Liver (tissue), 3 donors: ENCODE results near the gene SMG6.

Experiments used
- EGR1 ChIP-seq, 2 donors: IDR thresholded peaks; 2 replicates each; pipeline ENCODE4 v1.6.1; 2016 to 2018; ENCODE audit warnings: antibody characterized with exemption in 2 of 2, low read depth in 2 of 2
- FOXA1 ChIP-seq: IDR thresholded peaks from 2 replicates; pipeline ENCODE4 v1.6.1; 2016; ENCODE audit warnings: antibody characterized with exemption
- GABPA ChIP-seq, 2 donors: IDR thresholded peaks in 1 of 2; conservative IDR thresholded peaks in 1 of 2; 2 replicates each; pipeline ENCODE4 v1.6.1; 2016; ENCODE audit warnings: antibody characterized with exemption in 2 of 2, mild to moderate bottlenecking in 1 of 2, moderate library complexity in 1 of 2
- RXRA ChIP-seq, 2 donors: IDR thresholded peaks; 2 replicates each; pipeline ENCODE4 v1.6.1; 2017 to 2018; ENCODE audit warnings: antibody characterized with exemption in 2 of 2, mild to moderate bottlenecking in 1 of 2
- SP1 ChIP-seq: IDR thresholded peaks from 2 replicates; pipeline ENCODE4 v1.6.1; 2018; ENCODE audit warnings: antibody characterized with exemption, mild to moderate bottlenecking
- TAF1 ChIP-seq: conservative IDR thresholded peaks from 2 replicates; pipeline ENCODE4 v1.6.1; 2016; ENCODE audit warnings: antibody characterized with exemption, mild to moderate bottlenecking
- YY1 ChIP-seq: IDR thresholded peaks from 2 replicates; pipeline ENCODE4 v1.6.1; 2016; ENCODE audit warnings: antibody characterized with exemption, mild to moderate bottlenecking
- TF ChIP-seq, protein P1 (sequence below): fragments of 150-350 bp; IDR thresholded peaks from 2 replicates; pipeline ENCODE4 v1.5.1; 2017; ENCODE audit warnings: improper control_type of control experiment, low read depth, low read length; ENCODE audit not compliant: missing input control
- TF ChIP-seq, protein P2 (sequence below): IDR thresholded peaks from 2 replicates; pipeline ENCODE4 v1.6.1; 2016; ENCODE audit warnings: antibody characterized with exemption
- TF ChIP-seq, protein P3 (sequence below): IDR thresholded peaks from 2 replicates; pipeline ENCODE4 v1.6.1; 2016; ENCODE audit warnings: antibody characterized with exemption
- TF ChIP-seq, protein P4 (sequence below): IDR thresholded peaks from 2 replicates; pipeline ENCODE4 v1.6.1; 2016; ENCODE audit warnings: antibody characterized with exemption
- TF ChIP-seq, protein P5 (sequence below): IDR thresholded peaks from 2 replicates; pipeline ENCODE4 v1.6.1; 2016; ENCODE audit warnings: antibody characterized with exemption, mild to moderate bottlenecking
- donor health status: healthy.
- donor health status: healthy.

DNA sequence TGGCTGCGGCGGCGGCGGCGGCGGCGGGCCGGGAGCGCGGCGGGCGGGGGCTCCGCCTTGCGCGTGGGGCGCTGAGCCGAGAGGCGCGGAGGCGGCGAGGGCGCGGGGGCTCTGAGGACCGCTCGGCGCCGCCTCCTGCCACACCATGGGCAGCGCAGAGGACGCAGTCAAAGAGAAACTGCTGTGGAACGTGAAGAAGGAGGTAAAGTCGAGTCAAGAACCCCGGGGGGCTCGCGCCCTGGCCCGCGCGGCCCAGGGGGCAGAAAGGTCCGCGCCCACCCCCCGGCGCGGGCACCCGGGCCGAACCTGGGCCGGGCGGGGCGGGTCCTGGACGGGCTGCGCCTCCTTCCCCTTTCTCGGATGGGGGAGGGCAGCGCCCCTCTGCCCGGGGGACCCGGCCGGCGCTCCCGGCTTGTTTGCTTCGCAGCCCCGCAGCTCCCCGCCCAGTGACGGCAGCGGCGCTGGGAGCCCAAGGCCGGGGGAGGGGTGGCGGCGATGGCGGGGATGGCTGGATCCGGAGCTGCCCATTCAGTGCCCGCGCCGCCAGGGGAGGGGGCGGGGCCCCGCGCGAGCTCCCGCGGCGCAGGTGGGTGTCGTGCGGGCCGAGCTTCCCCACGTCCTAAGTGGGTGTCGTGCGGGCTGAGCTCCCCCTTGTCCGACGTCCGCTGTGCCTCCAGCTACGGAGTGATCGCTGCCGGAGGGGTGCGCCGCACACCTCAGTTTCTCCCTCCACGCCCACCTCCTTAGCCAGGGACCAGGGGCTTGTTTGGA lies 34.1 kb upstream of the SMG6 start:
- no peak for TF ChIP-seq SP1
- TF ChIP-seq, protein P1, sequence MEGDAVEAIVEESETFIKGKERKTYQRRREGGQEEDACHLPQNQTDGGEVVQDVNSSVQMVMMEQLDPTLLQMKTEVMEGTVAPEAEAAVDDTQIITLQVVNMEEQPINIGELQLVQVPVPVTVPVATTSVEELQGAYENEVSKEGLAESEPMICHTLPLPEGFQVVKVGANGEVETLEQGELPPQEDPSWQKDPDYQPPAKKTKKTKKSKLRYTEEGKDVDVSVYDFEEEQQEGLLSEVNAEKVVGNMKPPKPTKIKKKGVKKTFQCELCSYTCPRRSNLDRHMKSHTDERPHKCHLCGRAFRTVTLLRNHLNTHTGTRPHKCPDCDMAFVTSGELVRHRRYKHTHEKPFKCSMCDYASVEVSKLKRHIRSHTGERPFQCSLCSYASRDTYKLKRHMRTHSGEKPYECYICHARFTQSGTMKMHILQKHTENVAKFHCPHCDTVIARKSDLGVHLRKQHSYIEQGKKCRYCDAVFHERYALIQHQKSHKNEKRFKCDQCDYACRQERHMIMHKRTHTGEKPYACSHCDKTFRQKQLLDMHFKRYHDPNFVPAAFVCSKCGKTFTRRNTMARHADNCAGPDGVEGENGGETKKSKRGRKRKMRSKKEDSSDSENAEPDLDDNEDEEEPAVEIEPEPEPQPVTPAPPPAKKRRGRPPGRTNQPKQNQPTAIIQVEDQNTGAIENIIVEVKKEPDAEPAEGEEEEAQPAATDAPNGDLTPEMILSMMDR = no peak
- no peak for TF ChIP-seq TAF1
- TF ChIP-seq, protein P2, sequence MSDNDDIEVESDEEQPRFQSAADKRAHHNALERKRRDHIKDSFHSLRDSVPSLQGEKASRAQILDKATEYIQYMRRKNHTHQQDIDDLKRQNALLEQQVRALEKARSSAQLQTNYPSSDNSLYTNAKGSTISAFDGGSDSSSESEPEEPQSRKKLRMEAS = no peak
- TF ChIP-seq, protein P3, sequence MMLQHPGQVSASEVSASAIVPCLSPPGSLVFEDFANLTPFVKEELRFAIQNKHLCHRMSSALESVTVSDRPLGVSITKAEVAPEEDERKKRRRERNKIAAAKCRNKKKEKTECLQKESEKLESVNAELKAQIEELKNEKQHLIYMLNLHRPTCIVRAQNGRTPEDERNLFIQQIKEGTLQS = no peak
- TF ChIP-seq, protein P4, sequence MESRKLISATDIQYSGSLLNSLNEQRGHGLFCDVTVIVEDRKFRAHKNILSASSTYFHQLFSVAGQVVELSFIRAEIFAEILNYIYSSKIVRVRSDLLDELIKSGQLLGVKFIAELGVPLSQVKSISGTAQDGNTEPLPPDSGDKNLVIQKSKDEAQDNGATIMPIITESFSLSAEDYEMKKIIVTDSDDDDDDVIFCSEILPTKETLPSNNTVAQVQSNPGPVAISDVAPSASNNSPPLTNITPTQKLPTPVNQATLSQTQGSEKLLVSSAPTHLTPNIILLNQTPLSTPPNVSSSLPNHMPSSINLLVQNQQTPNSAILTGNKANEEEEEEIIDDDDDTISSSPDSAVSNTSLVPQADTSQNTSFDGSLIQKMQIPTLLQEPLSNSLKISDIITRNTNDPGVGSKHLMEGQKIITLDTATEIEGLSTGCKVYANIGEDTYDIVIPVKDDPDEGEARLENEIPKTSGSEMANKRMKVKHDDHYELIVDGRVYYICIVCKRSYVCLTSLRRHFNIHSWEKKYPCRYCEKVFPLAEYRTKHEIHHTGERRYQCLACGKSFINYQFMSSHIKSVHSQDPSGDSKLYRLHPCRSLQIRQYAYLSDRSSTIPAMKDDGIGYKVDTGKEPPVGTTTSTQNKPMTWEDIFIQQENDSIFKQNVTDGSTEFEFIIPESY = no peak
- TF ChIP-seq FOXA1 = no peak
- TF ChIP-seq, protein P5, sequence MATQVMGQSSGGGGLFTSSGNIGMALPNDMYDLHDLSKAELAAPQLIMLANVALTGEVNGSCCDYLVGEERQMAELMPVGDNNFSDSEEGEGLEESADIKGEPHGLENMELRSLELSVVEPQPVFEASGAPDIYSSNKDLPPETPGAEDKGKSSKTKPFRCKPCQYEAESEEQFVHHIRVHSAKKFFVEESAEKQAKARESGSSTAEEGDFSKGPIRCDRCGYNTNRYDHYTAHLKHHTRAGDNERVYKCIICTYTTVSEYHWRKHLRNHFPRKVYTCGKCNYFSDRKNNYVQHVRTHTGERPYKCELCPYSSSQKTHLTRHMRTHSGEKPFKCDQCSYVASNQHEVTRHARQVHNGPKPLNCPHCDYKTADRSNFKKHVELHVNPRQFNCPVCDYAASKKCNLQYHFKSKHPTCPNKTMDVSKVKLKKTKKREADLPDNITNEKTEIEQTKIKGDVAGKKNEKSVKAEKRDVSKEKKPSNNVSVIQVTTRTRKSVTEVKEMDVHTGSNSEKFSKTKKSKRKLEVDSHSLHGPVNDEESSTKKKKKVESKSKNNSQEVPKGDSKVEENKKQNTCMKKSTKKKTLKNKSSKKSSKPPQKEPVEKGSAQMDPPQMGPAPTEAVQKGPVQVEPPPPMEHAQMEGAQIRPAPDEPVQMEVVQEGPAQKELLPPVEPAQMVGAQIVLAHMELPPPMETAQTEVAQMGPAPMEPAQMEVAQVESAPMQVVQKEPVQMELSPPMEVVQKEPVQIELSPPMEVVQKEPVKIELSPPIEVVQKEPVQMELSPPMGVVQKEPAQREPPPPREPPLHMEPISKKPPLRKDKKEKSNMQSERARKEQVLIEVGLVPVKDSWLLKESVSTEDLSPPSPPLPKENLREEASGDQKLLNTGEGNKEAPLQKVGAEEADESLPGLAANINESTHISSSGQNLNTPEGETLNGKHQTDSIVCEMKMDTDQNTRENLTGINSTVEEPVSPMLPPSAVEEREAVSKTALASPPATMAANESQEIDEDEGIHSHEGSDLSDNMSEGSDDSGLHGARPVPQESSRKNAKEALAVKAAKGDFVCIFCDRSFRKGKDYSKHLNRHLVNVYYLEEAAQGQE = no peak
- TF ChIP-seq YY1 = no peak
- TF ChIP-seq GABPA (IDR thresholded peaks at IDR 0.05 in 1 of 2, conservative IDR thresholded peaks at IDR 0.05 in 1 of 2) = no peak
- no peak for TF ChIP-seq RXRA (IDR thresholded peaks at IDR 0.05)
- no peak for TF ChIP-seq EGR1 (IDR thresholded peaks at IDR 0.05; ENCODE audit: low read depth in 2 of 2)
